Nephron (organoid): ENCODE data around the gene OSGEP.

Experiments
- H3K27ac Mint-ChIP-seq, 3 experiments: 2 replicates each; pipeline ENCODE4 v1.8.0; 2020; ENCODE audit warnings: mixed read lengths in 3 of 3, mild to moderate bottlenecking in 2 of 3, moderate library complexity in 1 of 3
- H3K27me3 Mint-ChIP-seq: 2 replicates; pipeline ENCODE4 v1.8.0; 2021; ENCODE audit warnings: low read depth, mild to moderate bottlenecking, moderate library complexity, mixed read lengths
- H3K36me3 Mint-ChIP-seq: 2 replicates; pipeline ENCODE4 v1.8.0; 2020; ENCODE audit warnings: low read depth, mixed read lengths
- H3K4me1 Mint-ChIP-seq: 2 replicates; pipeline ENCODE4 v1.8.0; 2020; ENCODE audit warnings: mixed read lengths
- H3K4me3 Mint-ChIP-seq, 3 experiments: 2 replicates each; pipeline ENCODE4 v1.8.0; 2020; ENCODE audit warnings: mild to moderate bottlenecking in 3 of 3, mixed read lengths in 3 of 3, moderate library complexity in 2 of 3
- H3K9me3 Mint-ChIP-seq: 2 replicates; pipeline ENCODE4 v1.8.0; 2020; ENCODE audit warnings: mixed read lengths
- TF ChIP-seq, protein P1 (sequence below), 3 experiments: fragments of 200-600 bp; sonication (generic); IDR thresholded peaks; one replicate each; pipeline ENCODE4 v1.5.0; 2021; ENCODE audit warnings: antibody characterized with exemption in 3 of 3; ENCODE audit not compliant: unreplicated experiment in 3 of 3

Gene OSGEP

DNA sequence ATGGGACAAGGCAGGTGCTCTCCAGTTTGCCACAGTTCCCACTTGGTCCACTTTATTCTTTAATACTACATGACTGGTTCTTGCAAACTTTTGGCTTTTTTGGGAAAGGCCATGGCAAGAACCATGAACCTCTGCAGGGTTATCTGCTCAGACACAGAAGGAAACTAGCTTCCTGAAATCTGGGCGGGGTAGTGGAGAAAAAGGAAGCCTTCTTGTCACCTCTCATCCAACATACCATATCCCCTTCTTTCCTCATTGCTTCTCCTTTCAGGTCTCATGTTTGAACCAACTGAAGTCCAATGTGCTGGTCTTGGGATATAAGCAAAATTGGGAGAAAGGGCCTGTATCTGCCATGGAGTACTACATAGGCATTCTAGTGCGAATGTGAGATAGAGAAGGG is 13.2 kb downstream of the OSGEP start:
- H3K4me1 Mint-ChIP-seq, result no peaks in the 10 kb centered on the region
- H3K27me3 Mint-ChIP-seq, result peaks cover 15% of the 10 kb centered on the region
- no peaks in the 10 kb centered on the region for H3K9me3 Mint-ChIP-seq
- TF ChIP-seq, protein P1, sequence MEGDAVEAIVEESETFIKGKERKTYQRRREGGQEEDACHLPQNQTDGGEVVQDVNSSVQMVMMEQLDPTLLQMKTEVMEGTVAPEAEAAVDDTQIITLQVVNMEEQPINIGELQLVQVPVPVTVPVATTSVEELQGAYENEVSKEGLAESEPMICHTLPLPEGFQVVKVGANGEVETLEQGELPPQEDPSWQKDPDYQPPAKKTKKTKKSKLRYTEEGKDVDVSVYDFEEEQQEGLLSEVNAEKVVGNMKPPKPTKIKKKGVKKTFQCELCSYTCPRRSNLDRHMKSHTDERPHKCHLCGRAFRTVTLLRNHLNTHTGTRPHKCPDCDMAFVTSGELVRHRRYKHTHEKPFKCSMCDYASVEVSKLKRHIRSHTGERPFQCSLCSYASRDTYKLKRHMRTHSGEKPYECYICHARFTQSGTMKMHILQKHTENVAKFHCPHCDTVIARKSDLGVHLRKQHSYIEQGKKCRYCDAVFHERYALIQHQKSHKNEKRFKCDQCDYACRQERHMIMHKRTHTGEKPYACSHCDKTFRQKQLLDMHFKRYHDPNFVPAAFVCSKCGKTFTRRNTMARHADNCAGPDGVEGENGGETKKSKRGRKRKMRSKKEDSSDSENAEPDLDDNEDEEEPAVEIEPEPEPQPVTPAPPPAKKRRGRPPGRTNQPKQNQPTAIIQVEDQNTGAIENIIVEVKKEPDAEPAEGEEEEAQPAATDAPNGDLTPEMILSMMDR (IDR thresholded peaks at IDR 0.05; ENCODE audit: unreplicated experiment in 3 of 3), result no peak
- H3K36me3 Mint-ChIP-seq, result peaks cover 11% of the 10 kb centered on the region
- no peak overlapping the region for H3K27ac Mint-ChIP-seq
- H3K4me3 Mint-ChIP-seq, result no peak overlapping the region

DNA sequence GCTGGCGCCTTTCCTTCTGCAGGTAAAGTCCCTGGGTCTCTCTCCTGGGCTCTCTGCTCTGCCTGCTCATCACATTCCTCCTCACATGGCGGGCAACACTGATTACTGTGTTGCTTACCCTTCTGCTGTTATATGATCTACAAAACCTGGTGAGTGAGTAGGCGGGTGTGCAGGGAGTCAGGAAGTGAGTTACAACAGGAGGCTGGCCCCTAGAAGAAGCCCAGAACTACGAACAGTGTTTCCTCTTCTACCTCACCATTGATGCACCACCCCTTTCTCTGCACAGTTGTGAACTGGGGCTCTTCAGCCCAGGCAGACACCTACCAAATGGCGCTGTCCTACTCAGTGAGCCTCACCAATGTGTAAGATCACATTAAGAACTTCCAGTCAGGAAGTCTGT is 13.7 kb downstream of the OSGEP start:
- Mint-ChIP-seq H3K27me3 (peaks cover 18% of the 10 kb centered on the region), H3K4me1 (no peaks in the 10 kb centered on the region), H3K4me3 (no peak overlapping the region), H3K9me3 (no peaks in the 10 kb centered on the region), H3K27ac (no peak overlapping the region), H3K36me3 (peaks cover 11% of the 10 kb centered on the region)
- TF ChIP-seq, protein P1 (IDR thresholded peaks at IDR 0.05; ENCODE audit: unreplicated experiment in 3 of 3), result no peak

DNA sequence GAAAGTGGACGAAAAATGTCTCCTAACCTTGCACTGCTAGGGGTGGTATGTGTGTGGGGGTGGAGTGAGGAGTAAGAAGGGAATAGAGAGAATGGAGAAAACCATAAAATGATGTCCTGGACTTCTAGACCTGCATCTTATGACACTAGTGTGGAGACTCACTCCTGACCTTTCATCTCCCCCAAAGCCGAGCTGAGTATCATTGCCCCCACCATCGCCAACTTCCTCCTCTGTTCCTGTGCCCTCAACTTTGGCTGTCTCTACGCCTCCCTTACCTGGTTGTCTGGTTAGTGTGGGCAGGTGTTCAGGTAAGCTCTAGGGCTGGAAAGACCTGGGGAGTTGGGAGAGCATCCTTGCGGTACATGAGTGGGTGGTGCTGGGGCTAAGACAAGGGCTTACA is 14.1 kb downstream of the OSGEP start:
- Mint-ChIP-seq H3K36me3 (peaks cover 11% of the 10 kb centered on the region), H3K4me1 (no peaks in the 10 kb centered on the region), H3K27ac (no peak overlapping the region), H3K9me3 (no peaks in the 10 kb centered on the region), H3K4me3 (no peak overlapping the region), H3K27me3 (peaks cover 22% of the 10 kb centered on the region)
- TF ChIP-seq, protein P1 (IDR thresholded peaks at IDR 0.05; ENCODE audit: unreplicated experiment in 3 of 3), result no peak

DNA sequence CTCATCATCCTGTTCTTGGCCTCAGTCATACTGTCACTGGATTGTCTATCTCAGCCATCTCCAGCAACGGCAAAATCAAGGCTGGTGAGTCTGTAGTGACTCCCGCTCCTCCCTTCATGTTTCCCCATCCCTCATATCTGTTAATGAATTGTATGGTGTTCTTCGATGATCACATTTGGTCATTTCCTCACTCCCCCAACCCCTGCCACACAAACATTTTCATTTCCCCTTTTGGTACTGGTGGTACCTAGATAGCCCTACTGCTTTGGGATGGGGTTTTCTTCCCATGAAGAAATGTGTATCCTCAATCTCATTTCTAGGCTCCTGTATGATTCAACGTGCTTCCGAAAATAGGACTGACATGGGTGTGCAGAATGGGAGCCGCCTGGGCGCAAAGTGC is 15.9 kb downstream of the OSGEP start:
- Mint-ChIP-seq H3K36me3 (peaks cover 11% of the 10 kb centered on the region), H3K9me3 (no peaks in the 10 kb centered on the region), H3K4me1 (no peaks in the 10 kb centered on the region), H3K27me3 (peaks cover 33% of the 10 kb centered on the region), H3K27ac (no peak overlapping the region), H3K4me3 (no peak overlapping the region)
- TF ChIP-seq, protein P1 (IDR thresholded peaks at IDR 0.05; ENCODE audit: unreplicated experiment in 3 of 3), result no peak

DNA sequence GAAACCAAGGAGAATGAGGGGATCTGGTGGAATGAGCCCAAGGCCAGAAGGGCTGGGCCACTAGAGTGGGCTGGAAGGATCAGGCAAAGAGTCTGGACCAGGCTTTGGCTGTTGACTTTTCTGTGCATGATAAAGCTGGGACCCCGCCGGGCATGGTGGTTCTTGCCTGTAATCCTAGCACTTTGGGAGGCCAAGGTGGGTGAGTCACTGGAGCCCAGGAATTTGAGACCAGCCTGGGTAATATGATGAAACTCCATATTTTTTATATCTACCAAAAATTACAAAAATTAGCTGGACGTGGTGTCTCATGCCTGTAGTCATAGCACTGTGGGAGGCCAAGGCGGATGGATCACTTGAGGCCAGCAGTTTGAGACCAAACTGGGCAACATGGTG is 18.3 kb downstream of the OSGEP start:
- TF ChIP-seq, protein P1 (IDR thresholded peaks at IDR 0.05; ENCODE audit: unreplicated experiment in 3 of 3), result no peak
- H3K27me3 Mint-ChIP-seq, result peaks cover 38% of the 10 kb centered on the region
- H3K4me3 Mint-ChIP-seq, result no peak overlapping the region
- H3K27ac Mint-ChIP-seq, result no peak overlapping the region
- no peaks in the 10 kb centered on the region for H3K4me1 Mint-ChIP-seq
- no peaks in the 10 kb centered on the region for H3K36me3 Mint-ChIP-seq
- H3K9me3 Mint-ChIP-seq, result no peaks in the 10 kb centered on the region

DNA sequence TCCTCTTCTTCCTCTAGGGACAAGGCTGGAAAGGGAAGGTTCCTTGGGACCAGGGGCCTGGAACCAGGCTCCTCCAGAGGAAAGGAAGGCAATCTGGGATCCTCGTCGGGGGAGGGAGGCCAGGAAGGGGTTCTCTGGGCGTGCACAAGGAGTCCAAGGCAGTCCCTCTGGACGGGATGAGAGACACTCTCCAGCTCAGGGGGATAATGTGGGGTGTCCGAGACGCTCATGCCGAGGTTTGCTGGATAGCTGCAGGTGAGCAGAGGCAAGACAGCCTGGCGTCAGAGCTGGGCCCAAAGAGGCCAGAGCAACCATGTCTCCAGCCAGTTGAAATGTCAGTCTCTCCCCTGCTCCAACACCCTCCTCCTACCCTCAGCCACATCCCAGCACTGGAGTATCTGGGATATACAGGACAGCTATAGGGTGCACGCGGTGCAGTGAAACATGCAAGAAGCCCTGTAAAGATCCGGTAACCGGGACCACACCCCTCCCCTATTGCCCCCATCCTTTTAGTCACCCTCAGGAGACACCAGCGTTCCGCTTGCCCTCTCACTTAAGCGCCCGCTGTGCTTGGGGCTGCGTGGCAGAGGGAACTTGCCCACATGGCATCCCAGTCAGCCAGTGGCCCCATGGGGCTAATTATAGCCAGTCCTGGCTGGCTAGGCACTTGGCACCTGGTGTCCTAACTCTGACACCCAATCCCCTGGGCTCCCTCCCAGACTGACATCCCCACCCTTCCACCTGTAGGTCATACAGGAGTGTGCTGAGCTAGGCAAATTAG is 18.8 kb downstream of the OSGEP start, which contains the start of gene KLHL33:
Gene KLHL33, minus strand, starts transcription at position 585 of the 781 bp plus-strand sequence. Its CDS starts 355 bp downstream, at position 230.
- TF ChIP-seq, protein P1 (IDR thresholded peaks at IDR 0.05; ENCODE audit: unreplicated experiment in 3 of 3), result no peak
- H3K27ac Mint-ChIP-seq, result no peak within 1 kb of the TSS
- H3K4me1 Mint-ChIP-seq, result no peaks in the 10 kb centered on the region
- H3K36me3 Mint-ChIP-seq, result no peaks in the 10 kb centered on the region
- H3K4me3 Mint-ChIP-seq, result peak within 1 kb of the TSS; percentile 40 to 62 (median 47)
- no peaks in the 10 kb centered on the region for H3K9me3 Mint-ChIP-seq
- peaks cover 38% of the 10 kb centered on the region for H3K27me3 Mint-ChIP-seq
